ENCODE results near the gene RBMS2. TPM values are rescaled to one million over a fixed set of nuclear protein-coding genes. Genes with fewer than 3 reads are reported as not detected.
"Not testable (repeated sequence)": the region's sequence is repeated elsewhere in the genome, so short reads cannot be mapped to it uniquely, and the experiment has no call there.

Gene RBMS2, protein sequence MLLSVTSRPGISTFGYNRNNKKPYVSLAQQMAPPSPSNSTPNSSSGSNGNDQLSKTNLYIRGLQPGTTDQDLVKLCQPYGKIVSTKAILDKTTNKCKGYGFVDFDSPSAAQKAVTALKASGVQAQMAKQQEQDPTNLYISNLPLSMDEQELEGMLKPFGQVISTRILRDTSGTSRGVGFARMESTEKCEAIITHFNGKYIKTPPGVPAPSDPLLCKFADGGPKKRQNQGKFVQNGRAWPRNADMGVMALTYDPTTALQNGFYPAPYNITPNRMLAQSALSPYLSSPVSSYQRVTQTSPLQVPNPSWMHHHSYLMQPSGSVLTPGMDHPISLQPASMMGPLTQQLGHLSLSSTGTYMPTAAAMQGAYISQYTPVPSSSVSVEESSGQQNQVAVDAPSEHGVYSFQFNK
- 10 to 100 TPM in 11 of 12 donors, not detected in 1; 13.3 to 71.1 (median 26.4) TPM for polyA plus RNA-seq (ENCODE audit: insufficient read length in 12 of 12)
- long read RNA-seq, donor 1, full-length matches to known transcripts, result 2 of 2 reads
- long read RNA-seq, donor 1, partial matches to known transcripts, result 0 of 2 reads
- long read RNA-seq, donor 1, other reads (novel, unspliced or antisense), result 0 of 2 reads
- long read RNA-seq, donor 2, full-length matches to known transcripts, result 1 of 1 reads
- long read RNA-seq, donor 2, partial matches to known transcripts, result 0 of 1 reads
- long read RNA-seq, donor 2, other reads (novel, unspliced or antisense), result 0 of 1 reads
- long read RNA-seq, donor 3, full-length matches to known transcripts, result 1 of 89 reads
- long read RNA-seq, donor 3, partial matches to known transcripts, result 20 of 89 reads
- long read RNA-seq, donor 3, other reads (novel, unspliced or antisense), result 68 of 89 reads
- long read RNA-seq, donor 4, full-length matches to known transcripts, result 1 of 77 reads
- long read RNA-seq, donor 4, partial matches to known transcripts, result 22 of 77 reads
- long read RNA-seq, donor 4, other reads (novel, unspliced or antisense), result 54 of 77 reads
- long read RNA-seq, donor 5, result 0 reads
- long read RNA-seq, donor 6, full-length matches to known transcripts, result 1 of 6 reads
- long read RNA-seq, donor 6, partial matches to known transcripts, result 5 of 6 reads
- long read RNA-seq, donor 6, other reads (novel, unspliced or antisense), result 0 of 6 reads
- long read RNA-seq, donor 7, result 0 reads
- long read RNA-seq, donor 8, full-length matches to known transcripts, result 2 of 2,178 reads
- long read RNA-seq, donor 8, partial matches to known transcripts, result 962 of 2,178 reads
- long read RNA-seq, donor 8, other reads (novel, unspliced or antisense), result 1,214 of 2,178 reads
- long read RNA-seq, donor 9, result 0 reads
- long read RNA-seq, donor 10, full-length matches to known transcripts, result 4 of 4 reads
- long read RNA-seq, donor 10, partial matches to known transcripts, result 0 of 4 reads
- long read RNA-seq, donor 10, other reads (novel, unspliced or antisense), result 0 of 4 reads
- long read RNA-seq, donor 11, partial matches to known transcripts, result 1,322 of 1,349 reads
- long read RNA-seq, donor 11, other reads (novel, unspliced or antisense), result 27 of 1,349 reads

- peak; percentile 92 for DNase-seq
Observed at GRCh38 chr12:56521590-56522371, at the start of gene RBMS2. Gene RBMS2, plus strand, starts transcription at chr12:56521820. Its CDS starts 204 bp downstream, at chr12:56522024.

DNA sequence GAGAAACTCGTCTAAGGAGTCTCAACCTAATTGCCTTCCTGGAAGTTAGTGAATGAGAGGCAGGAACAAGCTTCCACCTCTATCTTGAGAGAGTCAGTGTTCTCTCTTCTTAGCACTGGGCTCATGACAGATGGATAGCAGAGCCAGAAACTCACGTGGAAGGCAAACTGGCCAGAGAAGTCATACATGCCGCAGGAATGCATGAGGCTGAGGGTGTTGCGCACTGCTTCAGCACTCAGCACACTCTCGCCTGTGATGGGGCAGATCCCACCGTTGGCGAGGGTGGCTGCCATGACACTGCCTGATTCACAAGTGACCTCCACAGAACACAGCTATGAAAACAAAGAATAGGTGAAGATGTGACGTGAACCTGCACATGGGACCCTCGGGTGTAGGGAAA, 47.2 kb upstream of the RBMS2 start:
- DNase-seq, result no peak

DNA sequence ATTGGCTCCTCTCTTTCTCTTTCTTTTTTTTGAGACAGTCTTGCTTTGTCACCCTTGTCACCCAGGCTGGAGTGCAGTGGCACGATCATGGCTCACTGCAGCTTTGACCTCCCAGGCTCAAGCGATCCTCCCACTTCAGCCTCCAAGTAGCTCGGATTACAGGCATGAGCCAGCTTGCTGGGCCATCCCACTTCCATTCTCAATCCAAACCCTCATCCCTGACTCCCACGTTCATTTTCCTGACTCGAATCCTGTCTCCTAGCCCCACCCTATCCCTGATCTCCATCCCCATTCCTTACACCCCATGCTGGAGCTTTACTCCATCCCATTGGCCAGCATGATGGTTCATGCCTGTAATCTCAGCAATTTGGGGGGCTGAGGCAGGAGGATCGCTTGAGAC, 45.5 kb upstream of the RBMS2 start:
- no peak for DNase-seq

DNA sequence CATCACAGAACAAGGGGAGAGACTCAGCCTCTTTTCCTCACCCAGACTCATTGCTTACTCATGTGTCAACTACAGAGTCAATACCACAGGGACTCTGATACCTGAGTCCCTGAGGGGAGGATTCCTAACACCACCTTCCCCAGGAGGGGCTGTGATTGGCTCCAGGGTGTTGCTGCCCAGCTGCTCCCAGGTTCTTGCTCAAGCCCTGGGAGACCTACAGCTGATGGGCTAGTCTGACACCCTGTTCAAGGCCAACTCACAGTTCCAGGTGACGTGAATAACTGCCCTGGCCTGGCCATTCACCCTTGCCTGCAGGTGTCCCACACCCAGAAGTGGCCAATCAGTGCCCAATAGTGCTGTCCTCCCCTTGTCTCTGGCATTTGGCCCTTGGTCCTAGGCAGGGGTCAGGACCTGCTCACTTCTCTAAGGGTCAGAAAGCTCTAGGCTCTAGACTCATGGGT, 44.6 kb upstream of the RBMS2 start:
- DNase-seq, result no peak

DNA sequence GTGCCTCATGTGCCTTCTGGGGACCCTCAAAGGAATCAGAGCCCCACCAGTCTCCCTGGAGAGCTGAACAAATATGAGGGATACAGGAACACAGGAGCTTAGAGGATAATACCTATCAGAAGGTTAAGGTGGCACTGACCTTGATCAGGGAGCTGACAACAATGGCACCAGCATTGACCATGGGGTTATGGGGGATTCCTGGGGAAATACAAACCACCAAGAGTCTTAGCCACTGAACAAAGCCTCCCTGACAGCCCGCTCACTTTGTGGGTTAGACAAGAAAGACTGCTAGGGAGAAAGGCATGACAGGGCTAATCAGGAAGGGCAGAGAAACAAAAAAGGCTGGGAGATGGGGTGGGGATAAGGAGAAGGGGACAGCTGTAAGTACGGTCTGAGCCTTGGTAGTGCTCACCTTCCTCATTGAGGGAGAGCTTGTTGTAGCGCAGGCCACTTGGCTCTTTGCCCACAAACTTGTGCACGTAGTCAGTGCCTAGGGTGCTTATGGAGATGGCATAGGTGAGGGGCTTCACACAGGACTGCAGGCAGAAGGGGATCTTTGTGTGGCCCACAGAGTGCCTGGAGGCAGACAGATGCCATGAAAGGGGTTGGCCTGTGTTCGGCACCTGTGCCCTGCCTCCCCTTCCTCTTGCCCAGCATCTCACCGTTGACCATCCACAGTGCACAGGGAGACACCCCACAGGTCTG, 43.9 kb upstream of the RBMS2 start:
- no peak for DNase-seq

GRCh38 chr12:56479625-56480024, 42.0 kb upstream of the RBMS2 start:
- DNase-seq, result no peak

- no peak for DNase-seq
Observed at GRCh38 chr12:56484566-56484965, 37.1 kb upstream of the RBMS2 start.

DNA sequence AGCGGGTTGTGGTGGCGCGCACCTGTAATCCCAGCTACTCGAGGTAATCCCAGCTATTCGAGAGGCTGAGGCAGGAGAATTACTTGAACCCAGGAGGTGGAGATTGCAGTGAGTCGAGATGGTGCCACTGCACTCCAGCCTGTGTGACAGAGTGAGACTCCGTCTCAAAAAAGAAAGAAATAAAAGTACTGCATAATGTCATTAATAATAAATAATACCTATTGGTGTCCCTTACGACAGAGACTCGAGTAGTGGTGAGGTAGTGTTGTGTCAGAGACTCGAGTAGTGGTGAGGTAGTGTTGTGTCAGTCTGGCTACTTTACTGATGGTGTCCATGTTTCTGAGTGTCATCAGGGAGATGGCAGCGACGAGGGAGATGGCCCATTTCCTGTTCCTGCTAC, 34.9 kb upstream of the RBMS2 start:
- no peak for DNase-seq

DNA sequence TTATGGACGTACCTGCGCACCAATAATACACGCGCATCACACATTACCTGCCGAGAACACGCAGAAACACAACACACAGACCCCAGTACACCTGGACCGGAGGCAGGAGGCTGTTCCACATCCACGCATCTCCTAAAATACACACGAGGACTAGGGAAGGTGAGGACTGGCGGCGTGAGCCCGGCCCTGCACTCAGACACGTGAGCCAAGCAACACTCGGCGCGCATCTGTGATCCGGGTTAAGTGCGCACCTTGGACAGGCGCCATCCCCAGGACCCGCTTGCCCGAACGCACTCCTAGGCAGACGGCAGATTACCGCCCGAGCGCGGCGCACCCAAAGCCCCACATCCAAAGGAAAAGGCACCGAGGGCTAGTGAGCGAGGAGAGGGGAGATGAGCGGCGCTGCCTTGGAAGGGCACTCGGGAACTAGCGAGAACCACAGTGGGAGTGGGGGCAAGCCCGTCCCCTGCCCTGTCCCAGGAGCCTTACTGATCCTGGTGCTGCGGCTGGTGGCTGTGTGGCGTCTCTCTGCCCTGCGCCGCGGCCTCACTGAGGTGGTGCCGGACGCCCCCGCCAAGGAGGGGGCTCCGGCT, 34.1 kb upstream of the RBMS2 start:
- no peak for DNase-seq

DNA sequence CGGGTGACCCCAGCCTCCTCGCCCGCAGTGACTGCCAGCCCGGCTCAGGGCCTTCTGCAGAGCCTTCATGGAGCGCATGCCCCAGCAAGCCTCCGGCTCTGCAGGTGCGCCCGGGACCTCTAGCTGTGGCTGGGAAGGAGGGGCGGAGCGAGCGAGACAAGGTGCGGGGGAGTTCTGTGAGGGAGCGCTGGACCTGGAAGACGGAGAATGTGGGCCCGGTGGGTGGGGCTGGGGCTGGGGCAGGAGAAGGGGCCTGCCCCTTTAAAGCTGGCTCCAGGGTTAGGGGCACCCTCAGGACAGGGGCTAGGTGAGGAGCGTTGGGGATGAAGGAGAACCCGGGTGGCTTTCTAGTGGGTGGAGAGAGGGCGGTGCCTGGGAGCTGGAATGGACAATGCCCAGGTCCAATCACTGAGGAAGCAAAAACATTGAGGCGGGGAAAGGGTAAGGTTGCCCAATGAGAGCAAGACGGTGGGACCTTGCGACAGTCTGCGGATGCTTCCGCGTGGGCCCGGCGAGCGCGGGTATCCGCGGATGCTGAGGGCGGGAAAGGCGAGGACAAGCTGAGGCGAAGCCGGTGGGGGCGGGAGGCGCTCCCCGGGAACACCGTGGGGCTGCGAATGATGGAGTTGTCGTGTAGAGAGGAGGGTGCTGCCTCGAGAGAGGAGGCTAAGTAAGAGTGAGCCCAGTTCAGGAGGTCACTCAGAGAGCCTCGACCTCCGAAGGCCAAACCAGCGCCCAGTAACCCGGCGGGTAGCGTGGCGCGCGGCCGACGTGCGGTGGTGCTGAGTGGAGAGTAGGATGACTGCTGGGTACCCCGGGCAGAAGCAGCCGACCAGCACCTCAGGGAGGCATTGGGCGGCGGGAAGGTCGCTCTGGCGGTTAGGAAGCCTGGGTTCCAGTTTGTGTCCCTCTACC, 33.3 kb upstream of the RBMS2 start, which contains the start of gene GLS2:
TSS of gene GLS2 (minus strand) at position 121 of the 915 bp plus-strand sequence. CDS start at position 78, 43 bp downstream.
- peak; percentile 59 for DNase-seq

- no peak for DNase-seq
Observed at GRCh38 chr12:56490360-56490759, 31.3 kb upstream of the RBMS2 start.

DNA sequence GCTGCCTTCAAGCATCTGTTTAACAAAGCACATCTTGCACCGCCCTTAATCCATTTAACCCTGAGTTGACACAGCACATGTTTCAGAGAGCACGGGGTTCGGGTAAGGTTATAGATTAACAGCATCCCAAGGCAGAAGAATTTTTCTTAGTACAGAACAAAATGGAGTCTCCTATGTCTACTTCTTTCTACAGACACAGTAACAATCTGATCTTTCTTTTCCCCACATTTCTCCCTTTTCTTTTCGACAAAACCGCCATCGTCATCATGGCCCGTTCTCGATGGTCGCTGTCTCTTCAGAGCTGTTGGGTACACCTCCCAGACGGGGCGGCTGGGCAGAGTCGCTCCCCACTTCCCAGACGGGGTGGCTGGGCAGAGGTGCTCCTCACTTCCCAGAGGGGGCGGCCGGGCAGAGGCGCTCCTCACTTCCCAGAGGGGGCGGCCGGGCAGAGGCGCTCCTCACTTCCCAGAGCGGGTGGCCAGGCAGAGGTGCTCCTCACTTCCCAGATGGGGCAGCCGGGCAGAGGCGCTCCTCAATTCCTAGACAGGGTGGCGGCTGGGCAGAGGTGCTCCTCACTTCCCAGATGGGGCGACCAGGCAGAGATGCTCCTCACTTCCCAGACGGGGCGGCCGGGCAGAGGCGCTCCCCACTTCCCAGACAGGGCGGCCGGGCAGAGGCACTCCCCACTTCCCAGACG, 28.1 kb upstream of the RBMS2 start:
- DNase-seq, result not testable (repeated sequence)

DNA sequence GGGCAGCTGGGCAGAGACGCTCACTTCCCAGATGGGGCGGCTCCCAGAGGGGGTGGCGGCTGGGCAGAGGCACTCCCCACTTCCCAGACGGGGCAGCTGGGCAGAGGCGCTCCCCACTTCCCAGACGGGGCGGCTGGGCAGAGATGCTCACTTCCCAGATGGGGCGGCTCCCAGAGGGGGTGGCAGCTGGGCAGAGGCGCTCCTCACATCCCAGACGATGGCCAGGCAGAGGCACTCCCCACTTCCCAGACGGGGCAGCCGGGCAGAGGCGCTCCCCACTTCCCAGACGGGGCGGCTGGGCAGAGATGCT, 27.6 kb upstream of the RBMS2 start:
- DNase-seq, result not testable (repeated sequence)

DNA sequence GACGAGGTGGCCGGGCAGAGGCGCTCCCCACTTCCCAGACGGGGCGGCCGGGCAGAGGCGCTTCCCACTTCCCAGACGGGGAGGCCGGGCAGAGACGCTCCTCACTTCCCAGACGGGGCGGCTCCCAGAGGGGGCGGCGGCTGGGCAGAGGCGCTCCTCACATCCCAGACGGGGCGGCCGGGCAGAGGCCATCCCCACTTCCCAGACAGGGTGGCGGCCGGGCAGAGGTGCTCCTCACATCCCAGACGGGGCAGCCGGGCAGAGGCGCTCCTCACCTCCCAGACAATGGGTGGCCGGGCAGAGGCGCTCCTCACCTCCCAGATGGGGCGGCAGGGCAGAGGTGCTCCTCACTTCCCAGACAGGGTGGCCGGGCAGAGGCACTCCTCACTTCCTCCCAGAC, 27.1 kb upstream of the RBMS2 start:
- DNase-seq, result not testable (repeated sequence)

DNA sequence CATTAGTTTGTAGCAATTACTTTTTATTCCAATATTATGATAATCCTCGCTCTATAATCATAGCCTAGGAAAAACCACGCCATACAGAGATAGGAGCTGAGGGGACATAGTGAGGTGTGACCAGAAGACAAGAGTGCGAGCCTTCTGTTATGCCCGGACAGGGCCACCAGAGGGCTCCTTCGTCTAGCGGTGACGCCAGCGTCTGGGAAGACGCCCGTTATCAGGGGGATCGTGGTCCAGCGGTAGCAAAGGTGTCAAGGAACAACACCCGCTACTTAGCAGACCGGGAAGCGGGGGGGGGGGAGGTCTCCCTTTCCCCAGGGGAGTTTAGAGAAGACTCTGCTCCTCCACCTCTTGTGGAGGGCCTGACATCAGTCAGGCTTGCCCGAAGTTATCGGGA, 24.9 kb upstream of the RBMS2 start:
- peak; percentile 30 for DNase-seq

DNA sequence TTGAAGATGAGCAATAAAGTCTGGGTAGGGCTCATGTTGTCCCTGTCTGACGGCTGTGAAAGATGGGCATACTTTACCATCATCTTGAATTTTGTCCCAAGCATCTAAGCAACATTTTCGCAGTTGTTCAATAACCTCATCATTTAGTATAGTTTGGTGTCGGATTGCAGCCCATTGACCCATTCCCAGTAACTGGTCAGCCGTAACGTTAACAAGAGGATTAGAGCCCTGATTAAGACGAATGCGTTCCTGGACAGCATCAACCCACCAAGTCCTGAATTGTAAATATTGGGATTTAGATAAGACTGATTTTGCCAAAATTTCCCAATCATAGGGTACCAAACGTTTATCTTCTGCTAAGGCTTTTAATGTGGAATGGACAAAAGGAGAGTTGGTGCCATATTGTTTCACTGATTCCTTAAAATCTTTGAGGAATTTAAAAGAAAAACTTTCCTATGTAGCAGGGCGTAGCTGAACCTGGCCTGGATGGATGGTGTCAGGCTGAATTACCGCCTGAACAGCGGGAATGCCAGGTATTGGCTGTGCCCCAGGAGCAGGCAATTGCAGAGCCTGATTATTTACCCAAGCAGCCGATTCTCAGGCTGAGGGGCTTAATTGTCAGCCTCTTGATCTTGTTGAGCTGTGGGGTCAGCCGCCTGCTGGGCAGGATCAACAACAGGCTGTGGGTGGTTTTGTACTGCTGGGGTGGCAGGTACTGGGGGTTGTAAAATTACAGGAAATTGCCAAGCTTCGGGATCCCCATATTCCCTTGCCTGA, 23.3 kb upstream of the RBMS2 start:
- not testable (repeated sequence) for DNase-seq

GRCh38 chr12:56499452-56499851, 22.2 kb upstream of the RBMS2 start:
- not testable (repeated sequence) for DNase-seq
